BJ (cell line): ENCODE measurements around the gene CDA. TPM values are rescaled to one million over a fixed set of nuclear protein-coding genes. Genes with fewer than 3 reads are reported as not detected.

Experiments used
- CTCF ChIA-PET: fragments of 350-600 bp; formaldehyde crosslinking; extraction: SDS; loops from one replicate; lab custom pipeline; 2021; ENCODE audit warnings: antibody characterized with exemption, inconsistent platforms; lab: Yijun Ruan, JAX
- POLR2A ChIA-PET: fragments of 300-600 bp; sonication (Branson Sonifier 250); formaldehyde crosslinking; extraction: SDS; loops from one replicate; lab custom pipeline; 2021; ENCODE audit warnings: antibody characterized with exemption; lab: Charles Lee
- DNase-seq: peaks from one replicate; pipeline ENCODE4 v3.0.0-alpha.2; 2011; ENCODE audit warnings: low read depth
- H3K27me3 ChIP-seq: 2 replicates; pipeline ENCODE4 v1.6.0; 2011; ENCODE audit warnings: low read length; ENCODE audit not compliant: control insufficient read depth, insufficient read depth
- H3K36me3 ChIP-seq: 2 replicates; pipeline ENCODE4 v1.5.1; 2011; ENCODE audit warnings: low read length; ENCODE audit not compliant: control insufficient read depth, insufficient read depth
- H3K4me3 ChIP-seq: 2 replicates; pipeline ENCODE4 v1.5.1; 2011; ENCODE audit warnings: low read depth, mild to moderate bottlenecking, control low read depth, low read length
- polyA plus RNA-seq: library from polyadenylated mRNA; depleted of rRNA; stranded (reverse); fragments of >200 nt; gene quantifications from 2 replicates; pipeline ENCODE4 v1.2.3, GENCODE V29; 2011
- TF ChIP-seq, protein P1 (sequence below): IDR thresholded peaks from 2 replicates; pipeline ENCODE4 v1.5.1; 2011; ENCODE audit warnings: low read depth, mild to moderate bottlenecking, control low read depth, inconsistent platforms, low read length, moderate library complexity; ENCODE audit not compliant: insufficient read depth

Gene CDA
- polyA plus RNA-seq, 1 experiment: 7.5 TPM

DNA sequence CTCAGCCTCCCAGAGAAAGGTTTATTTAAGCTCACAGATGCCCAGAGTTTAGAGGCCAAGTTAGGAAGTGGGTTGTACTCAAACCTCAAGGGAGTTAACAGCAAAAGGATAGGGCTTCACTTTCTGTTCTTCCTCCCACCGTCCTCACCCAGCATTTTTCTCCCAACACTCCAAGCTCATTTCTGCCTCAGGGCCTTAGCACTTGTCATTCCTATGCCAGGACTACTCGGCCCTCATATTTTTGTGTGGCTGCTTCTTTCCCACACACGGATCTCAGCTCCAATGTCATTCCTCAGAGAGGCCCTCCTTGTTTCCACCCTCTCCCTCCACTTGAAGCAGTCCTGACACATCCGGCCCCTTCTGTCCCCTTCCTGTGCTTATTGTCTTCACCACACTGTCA is 23.7 kb upstream of the CDA start:
- peaks cover 10% of the 10 kb centered on the region for H3K27me3 ChIP-seq
- no peak for DNase-seq
- no peaks in the 10 kb centered on the region for H3K36me3 ChIP-seq
- POLR2A ChIA-PET: no interaction called here
- TF ChIP-seq, protein P1, sequence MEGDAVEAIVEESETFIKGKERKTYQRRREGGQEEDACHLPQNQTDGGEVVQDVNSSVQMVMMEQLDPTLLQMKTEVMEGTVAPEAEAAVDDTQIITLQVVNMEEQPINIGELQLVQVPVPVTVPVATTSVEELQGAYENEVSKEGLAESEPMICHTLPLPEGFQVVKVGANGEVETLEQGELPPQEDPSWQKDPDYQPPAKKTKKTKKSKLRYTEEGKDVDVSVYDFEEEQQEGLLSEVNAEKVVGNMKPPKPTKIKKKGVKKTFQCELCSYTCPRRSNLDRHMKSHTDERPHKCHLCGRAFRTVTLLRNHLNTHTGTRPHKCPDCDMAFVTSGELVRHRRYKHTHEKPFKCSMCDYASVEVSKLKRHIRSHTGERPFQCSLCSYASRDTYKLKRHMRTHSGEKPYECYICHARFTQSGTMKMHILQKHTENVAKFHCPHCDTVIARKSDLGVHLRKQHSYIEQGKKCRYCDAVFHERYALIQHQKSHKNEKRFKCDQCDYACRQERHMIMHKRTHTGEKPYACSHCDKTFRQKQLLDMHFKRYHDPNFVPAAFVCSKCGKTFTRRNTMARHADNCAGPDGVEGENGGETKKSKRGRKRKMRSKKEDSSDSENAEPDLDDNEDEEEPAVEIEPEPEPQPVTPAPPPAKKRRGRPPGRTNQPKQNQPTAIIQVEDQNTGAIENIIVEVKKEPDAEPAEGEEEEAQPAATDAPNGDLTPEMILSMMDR: no peak
- CTCF ChIA-PET: interaction anchor here (0.8 to 1.5 kb wide), 3 partner anchors 9 to 16 kb away, joined by 3 to 8 read pairs (median 3); no protein-coding TSS in a partner anchor
- no peak overlapping the region for H3K4me3 ChIP-seq

GRCh38 chr1:20569523-20570098 is 19.3 kb upstream of the CDA start:
- POLR2A ChIA-PET: no interaction called here
- DNase-seq: no peak
- CTCF ChIA-PET: interaction anchor here (1.5 to 3.5 kb wide), 2 partner anchors 61 to 64 kb away, joined by 3 to 9 read pairs; partner anchors contain the start of gene PINK1
- Histone ChIP-seq H3K4me3 (no peak overlapping the region), H3K36me3 (no peaks in the 10 kb centered on the region), H3K27me3 (peaks cover 7% of the 10 kb centered on the region)
- TF ChIP-seq, protein P1: no peak

GRCh38 chr1:20571427-20571826 is 17.5 kb upstream of the CDA start:
- ChIA-PET CTCF (interaction anchor here (0.9 to 8.0 kb wide), 3 partner anchors 62 to 69 kb away, joined by 3 to 64 read pairs (median 9); partner anchors contain the start of gene PINK1), POLR2A (no interaction called here)

GRCh38 chr1:20573987-20574386 is 14.9 kb upstream of the CDA start:
- H3K36me3 ChIP-seq: no peaks in the 10 kb centered on the region
- no peak for DNase-seq
- TF ChIP-seq, protein P1: no peak
- POLR2A ChIA-PET: interaction anchor here (0.7 kb wide), 1 partner anchor 61 kb away, joined by 6 read pairs; no protein-coding TSS in a partner anchor
- peaks cover 7% of the 10 kb centered on the region for H3K27me3 ChIP-seq
- no peak overlapping the region for H3K4me3 ChIP-seq
- CTCF ChIA-PET: interaction anchor here (0.9 to 8.0 kb wide), 7 partner anchors 9 to 72 kb away, joined by 3 to 125 read pairs (median 13); partner anchors contain the start of genes CDA and PINK1

More at GRCh38 chr1:20571427-20571826, 17.5 kb upstream of the CDA start:
- no peak for DNase-seq
- no peak overlapping the region for H3K4me3 ChIP-seq
- no peaks in the 10 kb centered on the region for H3K36me3 ChIP-seq
- H3K27me3 ChIP-seq: peaks cover 7% of the 10 kb centered on the region
- TF ChIP-seq, protein P1: no peak

GRCh38 chr1:20574686-20575540 is 14.0 kb upstream of the CDA start:
- Histone ChIP-seq H3K4me3 (no peak overlapping the region), H3K27me3 (peaks cover 7% of the 10 kb centered on the region), H3K36me3 (no peaks in the 10 kb centered on the region)
- ChIA-PET CTCF (interaction anchor here (0.6 to 8.0 kb wide), 22 partner anchors 9 to 1477 kb away, joined by 3 to 125 read pairs (median 4); partner anchors contain the start of genes CDA, DDOST and PINK1), POLR2A (interaction anchor here (0.7 kb wide), 1 partner anchor 60 kb away, joined by 6 read pairs; no protein-coding TSS in a partner anchor)
- no peak for DNase-seq
- TF ChIP-seq, protein P1: peak; percentile 91
